ENCODE measurements around the gene DAB2.

The DAB2 gene

GRCh38 chr5:39450487-39450886, 25.7 kb upstream of the DAB2 start:
- no peak for DNase-seq (ENCODE audit: low spot score)
- TF ChIP-seq, protein P1, sequence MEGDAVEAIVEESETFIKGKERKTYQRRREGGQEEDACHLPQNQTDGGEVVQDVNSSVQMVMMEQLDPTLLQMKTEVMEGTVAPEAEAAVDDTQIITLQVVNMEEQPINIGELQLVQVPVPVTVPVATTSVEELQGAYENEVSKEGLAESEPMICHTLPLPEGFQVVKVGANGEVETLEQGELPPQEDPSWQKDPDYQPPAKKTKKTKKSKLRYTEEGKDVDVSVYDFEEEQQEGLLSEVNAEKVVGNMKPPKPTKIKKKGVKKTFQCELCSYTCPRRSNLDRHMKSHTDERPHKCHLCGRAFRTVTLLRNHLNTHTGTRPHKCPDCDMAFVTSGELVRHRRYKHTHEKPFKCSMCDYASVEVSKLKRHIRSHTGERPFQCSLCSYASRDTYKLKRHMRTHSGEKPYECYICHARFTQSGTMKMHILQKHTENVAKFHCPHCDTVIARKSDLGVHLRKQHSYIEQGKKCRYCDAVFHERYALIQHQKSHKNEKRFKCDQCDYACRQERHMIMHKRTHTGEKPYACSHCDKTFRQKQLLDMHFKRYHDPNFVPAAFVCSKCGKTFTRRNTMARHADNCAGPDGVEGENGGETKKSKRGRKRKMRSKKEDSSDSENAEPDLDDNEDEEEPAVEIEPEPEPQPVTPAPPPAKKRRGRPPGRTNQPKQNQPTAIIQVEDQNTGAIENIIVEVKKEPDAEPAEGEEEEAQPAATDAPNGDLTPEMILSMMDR (conservative IDR thresholded peaks at IDR 0.05; ENCODE audit: low read depth): no peak
- CTCF ChIA-PET: no interaction called here
- POLR2A ChIA-PET (ENCODE audit: low non-redundant PET): no interaction called here
- no peak overlapping the region for H3K27ac ChIP-seq

GRCh38 chr5:39449591-39449990, 24.8 kb upstream of the DAB2 start:
- POLR2A ChIA-PET (ENCODE audit: low non-redundant PET): no interaction called here
- CTCF ChIA-PET: no interaction called here
- no peak for DNase-seq (ENCODE audit: low spot score)

DNA sequence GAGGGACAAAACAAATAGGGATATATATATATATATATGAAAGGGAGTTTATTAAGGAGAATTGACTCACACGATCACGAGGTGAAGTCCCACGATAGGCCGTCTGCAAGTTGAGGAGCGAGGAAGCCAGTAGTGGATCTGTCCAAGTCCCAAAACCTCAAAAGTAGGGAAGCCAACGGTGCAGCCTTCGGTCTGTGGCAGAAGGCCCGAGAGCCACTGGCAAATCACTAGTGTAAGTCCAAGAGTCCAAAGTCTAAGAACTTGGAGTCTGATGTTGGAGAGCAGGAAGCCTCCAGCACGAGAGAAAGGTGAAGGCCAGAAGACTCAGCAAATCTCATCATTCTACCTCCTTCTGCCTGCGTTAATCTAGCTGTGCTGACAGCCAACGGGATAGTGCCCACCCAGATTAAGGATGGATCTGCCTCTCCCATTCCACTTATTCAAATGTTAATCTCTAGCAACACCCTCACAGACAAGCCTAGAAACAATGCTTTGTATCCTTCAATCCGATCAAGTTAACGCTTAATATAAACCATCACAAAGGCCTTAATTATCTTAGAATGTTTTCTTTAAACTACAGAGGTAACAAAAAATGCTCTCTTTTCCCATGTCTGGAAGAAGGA, 23.8 kb upstream of the DAB2 start:
- CTCF ChIA-PET: no interaction called here
- H3K27ac ChIP-seq: no peak overlapping the region
- no peak for DNase-seq (ENCODE audit: low spot score)
- TF ChIP-seq, protein P1 (conservative IDR thresholded peaks at IDR 0.05; ENCODE audit: low read depth): no peak
- POLR2A ChIA-PET (ENCODE audit: low non-redundant PET): no interaction called here

More at GRCh38 chr5:39449591-39449990, 24.8 kb upstream of the DAB2 start:
- H3K27ac ChIP-seq: no peak overlapping the region
- TF ChIP-seq, protein P1 (conservative IDR thresholded peaks at IDR 0.05; ENCODE audit: low read depth): no peak

GRCh38 chr5:39447968-39448367, 23.2 kb upstream of the DAB2 start:
- POLR2A ChIA-PET (ENCODE audit: low non-redundant PET): no interaction called here
- no peak overlapping the region for H3K27ac ChIP-seq
- CTCF ChIA-PET: no interaction called here
- TF ChIP-seq, protein P1 (conservative IDR thresholded peaks at IDR 0.05; ENCODE audit: low read depth): no peak
- no peak for DNase-seq (ENCODE audit: low spot score)

GRCh38 chr5:39447059-39447458, 22.3 kb upstream of the DAB2 start:
- ChIA-PET POLR2A (ENCODE audit: low non-redundant PET) (no interaction called here), CTCF (no interaction called here)
- H3K27ac ChIP-seq: no peak overlapping the region
- no peak for DNase-seq (ENCODE audit: low spot score)
- TF ChIP-seq, protein P1 (conservative IDR thresholded peaks at IDR 0.05; ENCODE audit: low read depth): no peak

GRCh38 chr5:39446231-39446630, 21.5 kb upstream of the DAB2 start:
- DNase-seq (ENCODE audit: low spot score): no peak
- POLR2A ChIA-PET (ENCODE audit: low non-redundant PET): no interaction called here
- H3K27ac ChIP-seq: no peak overlapping the region
- CTCF ChIA-PET: interaction anchor here (0.6 kb wide), 1 partner anchor 102 kb away, joined by 6 read pairs; no protein-coding TSS in a partner anchor
- TF ChIP-seq, protein P1 (conservative IDR thresholded peaks at IDR 0.05; ENCODE audit: low read depth): no peak

All from RWPE1 (cell line).